Keratinocyte (primary cell): ENCODE data around the gene LGALS7B. TPM values are rescaled to one million over a fixed set of nuclear protein-coding genes. Genes with fewer than 3 reads are reported as not detected.

Experiments
- DNase-seq: peaks from one replicate; pipeline ENCODE4 v3.0.0-alpha.2; 2011; ENCODE audit warnings: low read depth, missing footprints, low spot score
- FAIRE-seq: peaks from 2 replicates; lab custom pipeline; 2011; peaks lifted over from hg19 to GRCh38; lab: Jason Lieb, UNC
- H2AFZ ChIP-seq: 2 replicates; pipeline ENCODE4 v1.6.0; 2012; ENCODE audit warnings: low read length, control low read depth, inconsistent platforms; ENCODE audit not compliant: control insufficient read depth
- H3K27ac ChIP-seq: 2 replicates; pipeline ENCODE4 v1.5.1; 2011; ENCODE audit warnings: low read length; ENCODE audit not compliant: control insufficient read depth, insufficient read depth
- H3K27me3 ChIP-seq: 3 replicates; pipeline ENCODE4 v1.6.0; 2011; ENCODE audit warnings: low read length; ENCODE audit not compliant: control insufficient read depth, insufficient read depth; ENCODE audit errors: extremely low read depth
- H3K36me3 ChIP-seq, 2 experiments: 2 replicates in 1 of 2; 3 replicates in 1 of 2; pipeline ENCODE4 v1.5.1; 2011; ENCODE audit warnings: low read length in 2 of 2, mild to moderate bottlenecking in 1 of 2; ENCODE audit not compliant: control insufficient read depth in 2 of 2, insufficient read depth in 2 of 2; ENCODE audit errors: extremely low read depth in 1 of 2
- H3K4me1 ChIP-seq: 3 replicates; pipeline ENCODE4 v1.5.1; 2011; ENCODE audit warnings: low read length; ENCODE audit not compliant: control insufficient read depth, insufficient read depth; ENCODE audit errors: extremely low read depth
- H3K4me2 ChIP-seq: 3 replicates; pipeline ENCODE4 v1.6.0; 2011; ENCODE audit warnings: low read depth, low read length; ENCODE audit not compliant: control insufficient read depth, insufficient read depth; ENCODE audit errors: extremely low read depth
- H3K4me3 ChIP-seq, 3 experiments: fragments of 200-600 bp in 1 of 3; sonication (generic) in 1 of 3; 2 replicates in 2 of 3; 3 replicates in 1 of 3; pipeline ENCODE4 v1.5.1; 2011 to 2016; ENCODE audit warnings: low read length in 3 of 3, mild to moderate bottlenecking in 3 of 3, control low read depth in 2 of 3, inconsistent platforms in 1 of 3, low read depth in 1 of 3, mixed read lengths in 1 of 3, mixed run types in 1 of 3, moderate library complexity in 1 of 3; ENCODE audit not compliant: control insufficient read depth in 2 of 3, insufficient read depth in 2 of 3; ENCODE audit errors: extremely low read depth in 1 of 3
- H3K79me2 ChIP-seq: 2 replicates; pipeline ENCODE4 v1.6.0; 2012; ENCODE audit warnings: low read length; ENCODE audit not compliant: control insufficient read depth, insufficient read depth
- H3K9ac ChIP-seq: 3 replicates; pipeline ENCODE4 v1.6.0; 2011; ENCODE audit warnings: low read length; ENCODE audit not compliant: control insufficient read depth, insufficient read depth; ENCODE audit errors: extremely low read depth
- H3K9me1 ChIP-seq: 3 replicates; pipeline ENCODE4 v1.6.0; 2011; ENCODE audit warnings: low read length; ENCODE audit not compliant: control insufficient read depth, insufficient read depth; ENCODE audit errors: extremely low read depth
- H3K9me3 ChIP-seq: 2 replicates; pipeline ENCODE4 v1.5.1; 2012; ENCODE audit warnings: low read depth, low read length; ENCODE audit not compliant: control insufficient read depth
- H4K20me1 ChIP-seq: 3 replicates; pipeline ENCODE4 v1.6.0; 2011; ENCODE audit warnings: low read length; ENCODE audit not compliant: control insufficient read depth, insufficient read depth; ENCODE audit errors: extremely low read depth
- EZH2 ChIP-seq: IDR thresholded peaks from one replicate; pipeline ENCODE4 v1.6.1; 2012; ENCODE audit warnings: inconsistent platforms, mild to moderate bottlenecking, low read length, moderate library complexity
- dilution Hi-C: fragments of 300-500 bp; cut with MboI; formaldehyde crosslinking; loops from one replicate; pipeline ENCODE4 v1.7.0; 2020; ENCODE audit warnings: low sequenced_read_pairs; ENCODE audit not compliant: extremely low pct_ligation_motif_present
- polyA plus RNA-seq, 5 experiments: library from polyadenylated mRNA; depleted of rRNA in 3 of 5; stranded (reverse) in 3 of 5; stranded (forward) in 1 of 5; unstranded in 1 of 5; fragments of >200 nt; gene quantifications; 1 replicate in 1 of 5; 2 replicates in 3 of 5; 3 replicates in 1 of 5; pipeline versions ENCODE4 v1.2.1 to v1.2.3, GENCODE V29; 2011 to 2012; ENCODE audit warnings: missing spikeins in 2 of 5, low read depth in 1 of 5, low replicate concordance in 1 of 5
- TF ChIP-seq, protein P1 (sequence below), 3 experiments: IDR thresholded peaks in 1 of 3; conservative IDR thresholded peaks in 1 of 3; optimal IDR thresholded peaks in 1 of 3; 2 replicates in 2 of 3; 3 replicates in 1 of 3; pipeline versions ENCODE3 to v1.5.1; 2011; ENCODE audit warnings: low read length in 3 of 3, mild to moderate bottlenecking in 3 of 3, moderate library complexity in 2 of 3, control low read depth in 1 of 3, inconsistent platforms in 1 of 3; ENCODE audit not compliant: insufficient read depth in 2 of 3; ENCODE audit errors: extremely low read depth in 1 of 3

The LGALS7B gene
- polyA plus RNA-seq, 1 donor (not counting 4 experiments of a cell fraction or from before 2014, with no cell fraction given) = 1,668 TPM

DNA sequence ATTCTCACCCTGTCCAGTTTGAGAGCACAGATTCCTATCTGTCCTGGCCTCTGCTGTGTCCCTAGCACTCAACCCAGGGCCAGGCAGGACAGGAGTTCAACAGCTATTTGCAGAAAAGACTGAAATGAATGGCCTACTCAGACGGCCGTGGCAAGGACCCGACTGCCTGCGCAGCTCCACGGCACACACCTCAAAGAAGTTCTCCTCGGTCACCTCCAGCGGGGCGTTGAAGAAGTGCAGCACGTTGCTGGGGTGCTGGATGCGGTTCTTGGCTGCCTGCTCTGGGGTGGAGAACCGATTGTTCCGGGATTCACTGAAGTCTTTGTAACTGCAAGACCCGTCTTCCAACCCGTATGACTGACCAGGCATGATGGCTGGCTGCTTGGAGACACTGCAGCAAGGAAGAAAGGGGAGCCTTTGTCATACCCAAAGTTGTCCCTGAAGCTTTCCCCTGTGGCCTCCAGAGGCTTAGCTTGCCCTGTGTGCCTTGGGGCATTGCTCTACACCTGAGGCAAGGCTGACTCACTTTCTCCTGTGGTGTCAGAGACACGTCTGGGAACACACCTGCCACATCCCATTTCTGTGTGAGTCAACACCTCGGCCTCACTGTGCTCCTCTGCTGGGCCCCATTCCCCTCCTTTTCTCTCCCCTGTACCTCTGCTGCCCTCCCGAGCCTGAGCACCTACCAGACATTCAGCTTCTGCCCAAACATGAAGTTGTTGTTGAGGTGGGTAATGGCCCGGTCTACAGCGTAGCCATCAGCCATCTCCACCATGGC is 49.4 kb downstream of the LGALS7B start:
- Histone ChIP-seq H3K79me2 (peaks cover 28% of the 10 kb centered on the region), H3K27ac (peak overlapping the region; percentile 80), H3K36me3 (peaks cover 39 to 54% of the 10 kb centered on the region in 2 experiments), H2AFZ (no peak overlapping the region), H3K9ac (peak overlapping the region; percentile 71), H3K9me1 (peaks cover 8% of the 10 kb centered on the region), H3K4me3 (peak overlapping the region in 1 of 3 experiments; percentile 3), H3K27me3 (no peaks in the 10 kb centered on the region), H3K4me2 (peak overlapping the region; percentile 67), H4K20me1 (peaks cover 14% of the 10 kb centered on the region), H3K9me3 (no peaks in the 10 kb centered on the region), H3K4me1 (peaks cover 57% of the 10 kb centered on the region)
- peak; percentile 98 for DNase-seq
- dilution Hi-C loops = no loop called here
- peak; percentile 100 for FAIRE-seq
- no peak for TF ChIP-seq EZH2
- TF ChIP-seq, protein P1, sequence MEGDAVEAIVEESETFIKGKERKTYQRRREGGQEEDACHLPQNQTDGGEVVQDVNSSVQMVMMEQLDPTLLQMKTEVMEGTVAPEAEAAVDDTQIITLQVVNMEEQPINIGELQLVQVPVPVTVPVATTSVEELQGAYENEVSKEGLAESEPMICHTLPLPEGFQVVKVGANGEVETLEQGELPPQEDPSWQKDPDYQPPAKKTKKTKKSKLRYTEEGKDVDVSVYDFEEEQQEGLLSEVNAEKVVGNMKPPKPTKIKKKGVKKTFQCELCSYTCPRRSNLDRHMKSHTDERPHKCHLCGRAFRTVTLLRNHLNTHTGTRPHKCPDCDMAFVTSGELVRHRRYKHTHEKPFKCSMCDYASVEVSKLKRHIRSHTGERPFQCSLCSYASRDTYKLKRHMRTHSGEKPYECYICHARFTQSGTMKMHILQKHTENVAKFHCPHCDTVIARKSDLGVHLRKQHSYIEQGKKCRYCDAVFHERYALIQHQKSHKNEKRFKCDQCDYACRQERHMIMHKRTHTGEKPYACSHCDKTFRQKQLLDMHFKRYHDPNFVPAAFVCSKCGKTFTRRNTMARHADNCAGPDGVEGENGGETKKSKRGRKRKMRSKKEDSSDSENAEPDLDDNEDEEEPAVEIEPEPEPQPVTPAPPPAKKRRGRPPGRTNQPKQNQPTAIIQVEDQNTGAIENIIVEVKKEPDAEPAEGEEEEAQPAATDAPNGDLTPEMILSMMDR (optimal IDR thresholded peaks at IDR 0.05 in 1 of 3, IDR thresholded peaks at IDR 0.05 in 1 of 3, conservative IDR thresholded peaks at IDR 0.05 in 1 of 3; ENCODE audit: extremely low read depth in 1 of 3, insufficient read depth in 2 of 3, low read length in 3 of 3) = peak; percentile 45 to 81 (median 79)

GRCh38 chr19:38838986-38839761 is 50.2 kb downstream of the LGALS7B start:
- Histone ChIP-seq H3K4me2 (peak overlapping the region; percentile 61), H3K36me3 (peaks cover 47 to 60% of the 10 kb centered on the region in 2 experiments)

More at GRCh38 chr19:38838986-38839761, 50.2 kb downstream of the LGALS7B start:
- FAIRE-seq (no peak), DNase-seq (no peak)
- Histone ChIP-seq H3K9me3 (no peaks in the 10 kb centered on the region), H3K4me3 (peak overlapping the region in 1 of 3 experiments; percentile 2), H3K27ac (peak overlapping the region; percentile 80), H3K27me3 (no peaks in the 10 kb centered on the region), H3K9me1 (peaks cover 8% of the 10 kb centered on the region), H3K9ac (peak overlapping the region; percentile 63), H4K20me1 (peaks cover 19% of the 10 kb centered on the region), H3K4me1 (peaks cover 57% of the 10 kb centered on the region), H3K79me2 (peaks cover 36% of the 10 kb centered on the region), H2AFZ (no peak overlapping the region)
- TF ChIP-seq, protein P1 (optimal IDR thresholded peaks at IDR 0.05 in 1 of 3, IDR thresholded peaks at IDR 0.05 in 1 of 3, conservative IDR thresholded peaks at IDR 0.05 in 1 of 3; ENCODE audit: extremely low read depth in 1 of 3, insufficient read depth in 2 of 3, low read length in 3 of 3) = no peak
- TF ChIP-seq EZH2 = no peak
- dilution Hi-C loops = no loop called here
